HepG2 (cell line): Measurements from ENCODE around the gene TEX50. TPM values are rescaled to one million over a fixed set of nuclear protein-coding genes. Genes with fewer than 3 reads are reported as not detected.

Source experiments
- PCBP1 ChIP-seq: fragments of 200-400 bp; formaldehyde crosslinking; IDR thresholded peaks from 2 replicates; pipeline ENCODE4 v1.6.1; 2017; ENCODE audit warnings: mild to moderate bottlenecking, low read depth, low read length, borderline replicate concordance
- THAP11 ChIP-seq: IDR thresholded peaks from 2 replicates; pipeline ENCODE4 v1.6.1; 2016; ENCODE audit warnings: missing biosample characterization, missing genetic modification reagents
- ZBTB8A ChIP-seq: sonication (generic); formaldehyde crosslinking; IDR thresholded peaks from 2 replicates; pipeline ENCODE4 v1.4.0; 2020; ENCODE audit warnings: mild to moderate bottlenecking, low read depth, missing genetic modification reagents, borderline replicate concordance
- ZNF318 ChIP-seq: sonication (generic); formaldehyde crosslinking; IDR thresholded peaks from 2 replicates; pipeline ENCODE4 v1.4.0; 2020; ENCODE audit warnings: mild to moderate bottlenecking, missing genetic modification reagents
- polyA plus RNA-seq, 8 experiments: library from polyadenylated mRNA; depleted of rRNA in 3 of 8; stranded (reverse) in 7 of 8; unstranded in 1 of 8; fragments of >200 nt; fragmentation: Illumina TruSeq in 4 of 8; extraction: Trizol in 4 of 8; gene quantifications; 2 replicates each; pipeline versions ENCODE4 v1.2.1 to v1.2.3, GENCODE V29; 2011 to 2016; ENCODE audit warnings: low read depth in 4 of 8, missing spikeins in 1 of 8, mixed read lengths in 1 of 8; ENCODE audit not compliant: insufficient read depth in 1 of 8
- total RNA-seq, 5 experiments: library from RNA; depleted of rRNA; stranded (reverse); fragments of >200 nt; fragmentation: Illumina TruSeq; extraction: Trizol; gene quantifications; 2 replicates each; pipeline ENCODE4 v1.2.3, GENCODE V29; 2016; ENCODE audit warnings: low read depth in 1 of 5
- TF ChIP-seq, protein P1 (sequence below): sonication (generic); formaldehyde crosslinking; IDR thresholded peaks from 2 replicates; pipeline ENCODE4 v1.9.0; 2021; ENCODE audit warnings: missing genetic modification reagents, mild to moderate bottlenecking, borderline replicate concordance
- TF ChIP-seq, protein P2 (sequence below): sonication (generic); formaldehyde crosslinking; IDR thresholded peaks from 2 replicates; pipeline ENCODE4 v1.5.0; 2020; ENCODE audit warnings: mild to moderate bottlenecking, missing genetic modification reagents

Gene TEX50
- total and polyA plus RNA-seq, 2 of the 13 experiments (the other 11 are each of a cell fraction or from before 2014, with no cell fraction given) = not detected

- TF ChIP-seq ZNF318 (CRISPR knock-in tag) (no peak), THAP11 (CRISPR knock-in tag) (no peak), ZBTB8A (CRISPR knock-in tag) (no peak), PCBP1 (no peak)
- TF ChIP-seq, protein P1, sequence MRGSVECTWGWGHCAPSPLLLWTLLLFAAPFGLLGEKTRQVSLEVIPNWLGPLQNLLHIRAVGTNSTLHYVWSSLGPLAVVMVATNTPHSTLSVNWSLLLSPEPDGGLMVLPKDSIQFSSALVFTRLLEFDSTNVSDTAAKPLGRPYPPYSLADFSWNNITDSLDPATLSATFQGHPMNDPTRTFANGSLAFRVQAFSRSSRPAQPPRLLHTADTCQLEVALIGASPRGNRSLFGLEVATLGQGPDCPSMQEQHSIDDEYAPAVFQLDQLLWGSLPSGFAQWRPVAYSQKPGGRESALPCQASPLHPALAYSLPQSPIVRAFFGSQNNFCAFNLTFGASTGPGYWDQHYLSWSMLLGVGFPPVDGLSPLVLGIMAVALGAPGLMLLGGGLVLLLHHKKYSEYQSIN (CRISPR knock-in tag) = no peak
- TF ChIP-seq, protein P2, sequence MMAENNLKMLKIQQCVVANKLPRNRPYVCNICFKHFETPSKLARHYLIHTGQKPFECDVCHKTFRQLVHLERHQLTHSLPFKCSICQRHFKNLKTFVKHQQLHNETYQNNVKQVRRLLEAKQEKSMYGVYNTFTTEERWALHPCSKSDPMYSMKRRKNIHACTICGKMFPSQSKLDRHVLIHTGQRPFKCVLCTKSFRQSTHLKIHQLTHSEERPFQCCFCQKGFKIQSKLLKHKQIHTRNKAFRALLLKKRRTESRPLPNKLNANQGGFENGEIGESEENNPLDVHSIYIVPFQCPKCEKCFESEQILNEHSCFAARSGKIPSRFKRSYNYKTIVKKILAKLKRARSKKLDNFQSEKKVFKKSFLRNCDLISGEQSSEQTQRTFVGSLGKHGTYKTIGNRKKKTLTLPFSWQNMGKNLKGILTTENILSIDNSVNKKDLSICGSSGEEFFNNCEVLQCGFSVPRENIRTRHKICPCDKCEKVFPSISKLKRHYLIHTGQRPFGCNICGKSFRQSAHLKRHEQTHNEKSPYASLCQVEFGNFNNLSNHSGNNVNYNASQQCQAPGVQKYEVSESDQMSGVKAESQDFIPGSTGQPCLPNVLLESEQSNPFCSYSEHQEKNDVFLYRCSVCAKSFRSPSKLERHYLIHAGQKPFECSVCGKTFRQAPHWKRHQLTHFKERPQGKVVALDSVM (CRISPR knock-in tag) = no peak
Observed at GRCh38 chr1:173646656-173647055, 11.5 kb downstream of the TEX50 start (continued).
